Measurements from ENCODE around the gene ACTG2. TPM values are rescaled to one million over a fixed set of nuclear protein-coding genes. Genes with fewer than 3 reads are reported as not detected.

ACTG2 gene
- total and polyA plus RNA-seq, 2 experiments from 2014 or later, result 20.3 to 41.1 TPM

- TF ChIP-seq EZH2phosphoT487 (IDR thresholded peaks at IDR 0.05; ENCODE audit: low read depth, severe bottlenecking, unreplicated experiment), result no peak
- TF ChIP-seq, protein P1, sequence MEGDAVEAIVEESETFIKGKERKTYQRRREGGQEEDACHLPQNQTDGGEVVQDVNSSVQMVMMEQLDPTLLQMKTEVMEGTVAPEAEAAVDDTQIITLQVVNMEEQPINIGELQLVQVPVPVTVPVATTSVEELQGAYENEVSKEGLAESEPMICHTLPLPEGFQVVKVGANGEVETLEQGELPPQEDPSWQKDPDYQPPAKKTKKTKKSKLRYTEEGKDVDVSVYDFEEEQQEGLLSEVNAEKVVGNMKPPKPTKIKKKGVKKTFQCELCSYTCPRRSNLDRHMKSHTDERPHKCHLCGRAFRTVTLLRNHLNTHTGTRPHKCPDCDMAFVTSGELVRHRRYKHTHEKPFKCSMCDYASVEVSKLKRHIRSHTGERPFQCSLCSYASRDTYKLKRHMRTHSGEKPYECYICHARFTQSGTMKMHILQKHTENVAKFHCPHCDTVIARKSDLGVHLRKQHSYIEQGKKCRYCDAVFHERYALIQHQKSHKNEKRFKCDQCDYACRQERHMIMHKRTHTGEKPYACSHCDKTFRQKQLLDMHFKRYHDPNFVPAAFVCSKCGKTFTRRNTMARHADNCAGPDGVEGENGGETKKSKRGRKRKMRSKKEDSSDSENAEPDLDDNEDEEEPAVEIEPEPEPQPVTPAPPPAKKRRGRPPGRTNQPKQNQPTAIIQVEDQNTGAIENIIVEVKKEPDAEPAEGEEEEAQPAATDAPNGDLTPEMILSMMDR (IDR thresholded peaks at IDR 0.05; ENCODE audit: poor library complexity), result no peak
- no peak for TF ChIP-seq EZH2 (IDR thresholded peaks at IDR 0.05; ENCODE audit: borderline replicate concordance)
- Histone ChIP-seq H2AFZ (no peak overlapping the region), H3K9me3 (ENCODE audit: low read depth) (no peaks in the 10 kb centered on the region), H3K9me2 (replicated peaks; ENCODE audit: insufficient read depth) (no peaks in the 10 kb centered on the region), H3K4me2 (no peak overlapping the region), H4K20me1 (ENCODE audit: insufficient read depth, poor library complexity, severe bottlenecking) (no peaks in the 10 kb centered on the region), H3K4me3 (no peak overlapping the region), H3K36me3 (replicated peaks; ENCODE audit: insufficient read depth, low read depth) (no peaks in the 10 kb centered on the region), H3K4me1 (ENCODE audit: insufficient read depth) (peaks cover 5% of the 10 kb centered on the region), H3K79me2 (no peaks in the 10 kb centered on the region), H3K27me3 (no peaks in the 10 kb centered on the region), H3K27ac (no peak overlapping the region)
- 89% methylated on average over 6 of the region's 6 CpGs for WGBS (ENCODE audit: low lambda C conversion rate, missing lambda C conversion rate)
- no peak for DNase-seq (ENCODE audit: low spot score)
Measured at GRCh38 chr2:73894877-73895276, 2.1 kb downstream of the ACTG2 start.

GRCh38 chr2:73895473-73895872 lies 2.7 kb downstream of the ACTG2 start:
- Histone ChIP-seq H3K79me2 (no peaks in the 10 kb centered on the region), H3K4me3 (no peak overlapping the region), H3K36me3 (replicated peaks; ENCODE audit: insufficient read depth, low read depth) (no peaks in the 10 kb centered on the region), H3K4me2 (no peak overlapping the region), H4K20me1 (ENCODE audit: insufficient read depth, poor library complexity, severe bottlenecking) (no peaks in the 10 kb centered on the region), H3K9me3 (ENCODE audit: low read depth) (no peaks in the 10 kb centered on the region), H2AFZ (no peak overlapping the region), H3K4me1 (ENCODE audit: insufficient read depth) (peaks cover 5% of the 10 kb centered on the region), H3K27me3 (no peaks in the 10 kb centered on the region), H3K27ac (no peak overlapping the region), H3K9me2 (replicated peaks; ENCODE audit: insufficient read depth) (no peaks in the 10 kb centered on the region)
- DNase-seq (ENCODE audit: low spot score), result no peak
- TF ChIP-seq, protein P1 (IDR thresholded peaks at IDR 0.05; ENCODE audit: poor library complexity), result no peak
- TF ChIP-seq EZH2phosphoT487 (IDR thresholded peaks at IDR 0.05; ENCODE audit: low read depth, severe bottlenecking, unreplicated experiment) (no peak), EZH2 (IDR thresholded peaks at IDR 0.05; ENCODE audit: borderline replicate concordance) (no peak)
- WGBS (ENCODE audit: low lambda C conversion rate, missing lambda C conversion rate), result 92% methylated on average over 9 of the region's 9 CpGs

DNA sequence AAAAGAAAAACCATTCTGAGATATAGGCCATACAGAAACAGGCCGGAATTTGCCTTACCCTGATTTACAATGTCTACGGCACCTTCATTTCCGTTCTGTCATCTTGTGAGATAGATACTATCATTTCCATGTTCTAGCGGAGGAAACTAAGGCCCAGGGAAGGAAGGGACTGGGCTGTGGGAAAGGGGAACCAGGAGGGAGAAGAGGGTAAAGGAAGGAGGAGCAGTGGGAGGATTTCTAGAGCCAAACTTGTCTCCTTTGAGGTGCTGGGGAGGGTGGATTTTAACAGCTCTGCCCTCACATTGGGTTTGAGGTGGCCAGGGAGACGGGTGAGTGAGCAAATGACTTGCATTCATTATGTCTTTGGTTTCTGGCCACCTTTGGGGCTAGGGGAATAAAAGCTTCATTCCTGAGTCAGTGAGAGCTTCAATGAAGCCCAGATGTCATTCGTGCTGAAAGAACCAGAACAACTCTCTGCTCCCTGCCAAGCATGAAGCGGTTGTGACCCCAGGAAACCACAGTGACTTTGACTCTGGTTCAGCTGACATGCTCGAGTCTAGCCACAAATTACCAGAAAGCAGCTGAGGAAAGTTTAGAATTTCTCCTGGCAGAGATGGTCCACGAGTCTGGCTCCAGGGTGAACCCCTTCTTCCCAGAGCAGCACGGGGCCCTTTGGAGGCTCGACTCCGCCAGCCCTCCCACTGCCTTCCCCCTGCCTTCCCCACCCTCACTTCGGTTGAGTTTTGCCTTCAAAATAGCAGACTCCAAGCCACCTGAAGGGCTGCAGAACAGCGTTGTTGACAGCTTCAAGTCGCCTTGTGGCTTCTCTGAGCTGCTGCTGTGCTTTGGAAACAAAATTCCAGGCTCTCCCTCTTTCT lies 3.8 kb downstream of the ACTG2 start:
- H2AFZ ChIP-seq, result no peak overlapping the region
- no peaks in the 10 kb centered on the region for H3K36me3 ChIP-seq (replicated peaks; ENCODE audit: insufficient read depth, low read depth)
- no peaks in the 10 kb centered on the region for H3K9me2 ChIP-seq (replicated peaks; ENCODE audit: insufficient read depth)
- H3K4me3 ChIP-seq, result no peak overlapping the region
- DNase-seq (ENCODE audit: low spot score), result no peak
- H3K27me3 ChIP-seq, result no peaks in the 10 kb centered on the region
- H3K4me1 ChIP-seq (ENCODE audit: insufficient read depth), result peaks cover 5% of the 10 kb centered on the region
- H3K27ac ChIP-seq, result no peak overlapping the region
- no peaks in the 10 kb centered on the region for H3K79me2 ChIP-seq
- no peak for TF ChIP-seq EZH2 (IDR thresholded peaks at IDR 0.05; ENCODE audit: borderline replicate concordance)
- H4K20me1 ChIP-seq (ENCODE audit: insufficient read depth, poor library complexity, severe bottlenecking), result no peaks in the 10 kb centered on the region
- no peak overlapping the region for H3K4me2 ChIP-seq
- no peaks in the 10 kb centered on the region for H3K9me3 ChIP-seq (ENCODE audit: low read depth)
- WGBS (ENCODE audit: low lambda C conversion rate, missing lambda C conversion rate), result 81% methylated on average over 15 of the region's 15 CpGs

DNA sequence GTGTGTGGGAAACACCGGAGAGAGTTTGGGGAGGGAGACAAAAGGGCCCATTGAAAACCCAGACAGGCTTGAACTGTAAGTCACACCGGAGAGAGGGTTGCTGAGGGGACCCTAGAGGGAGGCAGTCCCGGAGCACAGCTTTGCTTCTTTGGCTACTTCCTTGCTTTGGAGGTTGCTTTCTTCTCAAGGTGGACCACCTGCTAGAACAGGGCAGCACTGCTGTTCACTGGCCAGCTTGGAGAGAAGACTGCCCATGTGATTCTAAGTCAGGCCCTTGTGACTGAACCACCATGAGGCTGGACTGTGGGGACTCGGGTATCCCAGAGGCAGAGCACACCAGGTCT lies 4.4 kb downstream of the ACTG2 start:
- Histone ChIP-seq H3K4me2 (no peak overlapping the region), H2AFZ (no peak overlapping the region), H3K27me3 (no peaks in the 10 kb centered on the region), H3K4me3 (no peak overlapping the region), H4K20me1 (ENCODE audit: insufficient read depth, poor library complexity, severe bottlenecking) (no peaks in the 10 kb centered on the region), H3K79me2 (no peaks in the 10 kb centered on the region), H3K4me1 (ENCODE audit: insufficient read depth) (peaks cover 5% of the 10 kb centered on the region), H3K36me3 (replicated peaks; ENCODE audit: insufficient read depth, low read depth) (no peaks in the 10 kb centered on the region), H3K9me3 (ENCODE audit: low read depth) (no peaks in the 10 kb centered on the region), H3K27ac (no peak overlapping the region), H3K9me2 (replicated peaks; ENCODE audit: insufficient read depth) (no peaks in the 10 kb centered on the region)
- no peak for TF ChIP-seq EZH2phosphoT487 (IDR thresholded peaks at IDR 0.05; ENCODE audit: low read depth, severe bottlenecking, unreplicated experiment)
- TF ChIP-seq, protein P1 (IDR thresholded peaks at IDR 0.05; ENCODE audit: poor library complexity), result no peak
- no peak for TF ChIP-seq EZH2 (IDR thresholded peaks at IDR 0.05; ENCODE audit: borderline replicate concordance)
- DNase-seq (ENCODE audit: low spot score), result no peak
- WGBS (ENCODE audit: low lambda C conversion rate, missing lambda C conversion rate), result 90% methylated on average over 4 of the region's 4 CpGs

Data from hepatocyte (in vitro differentiated cells).